ENCODE measurements around the gene DDX54. TPM values are rescaled to one million over a fixed set of nuclear protein-coding genes. Genes with fewer than 3 reads are reported as not detected.
A peak's percentile ranks its signal among the peaks of the same experiment; 100 is the strongest.

DDX54 gene
- total and polyA plus RNA-seq, 2 of the 8 experiments (the other 6 are each of a cell fraction or from before 2014, with no cell fraction given): 64.9 to 113 TPM

DNA sequence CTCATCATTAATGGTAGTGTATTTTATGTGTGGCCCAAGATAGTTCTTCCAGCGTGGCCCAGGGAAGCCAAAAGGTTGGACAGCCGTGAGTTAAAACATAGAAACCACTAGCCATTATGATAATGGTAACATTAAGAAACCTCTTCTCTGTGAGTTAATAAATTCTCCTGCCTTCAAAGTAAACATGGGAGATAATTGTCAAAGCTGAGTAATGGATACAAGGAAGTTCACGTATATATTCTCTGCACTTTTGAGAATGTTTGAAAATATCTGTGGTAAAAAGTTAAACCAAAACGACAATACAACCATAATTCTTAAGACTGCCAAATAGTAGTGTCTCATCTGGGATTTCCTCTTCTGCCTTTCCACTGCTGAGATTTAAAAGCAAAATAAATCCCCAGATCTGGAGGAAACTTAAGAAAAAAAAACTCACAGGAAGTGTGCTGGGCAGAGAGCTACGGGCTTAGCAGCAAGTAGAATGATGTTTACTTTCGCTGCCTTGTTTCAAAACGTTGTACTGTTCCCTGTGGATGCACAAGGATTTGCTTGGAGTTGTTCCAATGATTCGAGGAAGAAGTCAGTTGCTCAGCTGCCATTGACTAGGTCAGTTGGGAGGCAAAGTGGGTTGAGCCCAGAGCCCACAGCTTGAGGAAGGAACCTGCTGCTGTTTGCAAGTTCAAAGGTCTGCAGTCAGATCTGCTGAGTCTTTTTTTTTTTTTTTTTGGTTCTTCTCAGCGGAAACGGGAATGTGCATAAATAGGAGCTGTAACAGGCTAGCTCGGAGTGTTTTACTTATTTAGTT lies 37.7 kb upstream of the DDX54 start:
- H3K56ac ChIP-seq (replicated peaks; ENCODE audit: insufficient read length, low read depth, low read length): no peak overlapping the region
- no peak for DNase-seq (ENCODE audit: low read depth in 1 of 2, low spot score in 2 of 2)
- TF ChIP-seq KDM5A (IDR thresholded peaks at IDR 0.05; ENCODE audit: low read length) (no peak), HDAC2 (IDR thresholded peaks at IDR 0.05; ENCODE audit: borderline replicate concordance in 1 of 2, low read depth in 2 of 2, low read length in 2 of 2) (no peak), CBX8 (IDR thresholded peaks at IDR 0.05; ENCODE audit: borderline replicate concordance, low read depth, low read length) (no peak), POLR2A (IDR thresholded peaks at IDR 0.05; ENCODE audit: control extremely low read depth in 1 of 2, low read depth in 2 of 2, low read length in 2 of 2) (no peak), YY1 (IDR thresholded peaks at IDR 0.05; ENCODE audit: low read depth, low read length) (no peak), BACH1 (IDR thresholded peaks at IDR 0.05; ENCODE audit: low read length) (no peak), KDM4A (IDR thresholded peaks at IDR 0.05; ENCODE audit: low read depth, low read length, severe bottlenecking) (no peak), NRF1 (IDR thresholded peaks at IDR 0.05; ENCODE audit: low read depth, low read length) (no peak), SP1 (IDR thresholded peaks at IDR 0.05; ENCODE audit: low read depth, low read length) (no peak), RFX5 (IDR thresholded peaks at IDR 0.05; ENCODE audit: borderline replicate concordance, low read depth, low read length) (no peak), POU5F1 (IDR thresholded peaks at IDR 0.05; ENCODE audit: low read depth, low read length) (no peak)

More for the DNA sequence above, 37.7 kb upstream of the DDX54 start:
- H3K27ac ChIP-seq (ENCODE audit: low read depth, low read length): no peak overlapping the region
- H2BK5ac ChIP-seq (ENCODE audit: low read depth, low read length): no peak overlapping the region
- H2BK15ac ChIP-seq (ENCODE audit: low read length): no peak overlapping the region
- H4K8ac ChIP-seq (ENCODE audit: extremely low read depth, insufficient read depth, low read length): no peak overlapping the region
- H4K91ac ChIP-seq (replicated peaks; ENCODE audit: insufficient read length, low read length): no peak overlapping the region
- WGBS, 2 experiments (ENCODE audit: extremely low coverage in 1 of 2, insufficient coverage in 1 of 2, insufficient read length in 1 of 2, insufficient replicate concordance in 2 of 2, low coverage in 1 of 2, low lambda C conversion rate in 2 of 2, missing lambda C conversion rate in 1 of 2): 84% methylated on average over 11 of the region's 11 CpGs; no CpG with 5 or more reads in 1 of the 2 experiments
- H3K18ac ChIP-seq (ENCODE audit: extremely low read depth, low read length): no peak overlapping the region
- peaks cover 0 to 7% of the 10 kb centered on the region in 2 experiments; a peak in 1 of 4 replicates for H3K79me2 ChIP-seq (ENCODE audit: control insufficient read depth in 1 of 2, insufficient read depth in 2 of 2, low read length in 2 of 2)
- no peak overlapping the region for H3K23ac ChIP-seq (ENCODE audit: insufficient read length)
- H3K4me1 ChIP-seq (replicated peaks in 1 of 4; ENCODE audit: control insufficient read depth in 3 of 4, insufficient read depth in 4 of 4, low read length in 3 of 4): peaks cover 0 to 10% (median 6%) of the 10 kb centered on the region in 4 experiments; a peak in 4 of 7 replicates
- H3K4me3 ChIP-seq (ENCODE audit: extremely low read depth in 1 of 4, insufficient read depth in 2 of 4, low read depth in 3 of 4, low read length in 4 of 4): peak overlapping the region in 1 of 4 experiments; percentile 74; a peak in 1 of 8 replicates
- no peak overlapping the region for H3K14ac ChIP-seq (ENCODE audit: insufficient read length)
- H4K20me1 ChIP-seq (replicated peaks in 1 of 2; ENCODE audit: control insufficient read depth in 1 of 2, insufficient read depth in 2 of 2, low read length in 2 of 2): peaks cover 0 to 4% of the 10 kb centered on the region in 2 experiments
- peaks cover 0 to 3% (median 2%) of the 10 kb centered on the region in 4 experiments; a peak in 1 of 8 replicates for H3K36me3 ChIP-seq (ENCODE audit: control insufficient read depth in 2 of 4, insufficient read depth in 4 of 4, low read length in 3 of 4)
- H2AFZ ChIP-seq (ENCODE audit: low read length): no peak overlapping the region
- H2BK12ac ChIP-seq (ENCODE audit: low read depth, low read length): no peak overlapping the region
- peak overlapping the region in 1 of 2 experiments; percentile 78; a peak in 1 of 4 replicates for H3K4me2 ChIP-seq (ENCODE audit: insufficient read depth in 1 of 2, low read depth in 2 of 2, low read length in 2 of 2)
- no peak overlapping the region for H3K4ac ChIP-seq (replicated peaks; ENCODE audit: insufficient read length, low read depth, low read length)
- peaks cover 8% of the 10 kb centered on the region for H3K23me2 ChIP-seq (ENCODE audit: low read depth, low read length)
- no peak overlapping the region for H2BK20ac ChIP-seq (ENCODE audit: low read length)
- H4K5ac ChIP-seq (ENCODE audit: insufficient read length, low read depth, low read length): no peak overlapping the region
- ChIA-PET CTCF (ENCODE audit: partially characterized antibody) (interaction anchor here (0.8 to 2.8 kb wide), 4 partner anchors 9 to 274 kb away, joined by 3 to 8 read pairs (median 5); no protein-coding TSS in a partner anchor), POLR2A (ENCODE audit: partially characterized antibody) (interaction anchor here (0.6 to 5.3 kb wide), 14 partner anchors 7 to 203 kb away, joined by 3 to 32 read pairs (median 10); partner anchors contain the start of genes DDX54 and RITA1)
- no peaks in the 10 kb centered on the region for H3K27me3 ChIP-seq (replicated peaks in 1 of 4; ENCODE audit: control insufficient read depth in 3 of 4, extremely low read depth in 1 of 4, insufficient read depth in 3 of 4, low read length in 3 of 4)
- H3K9me3 ChIP-seq (ENCODE audit: insufficient read depth in 2 of 2, low read depth in 1 of 2, low read length in 1 of 2): no peaks in the 10 kb centered on the region
- no peaks in the 10 kb centered on the region for H3K79me1 ChIP-seq (ENCODE audit: low read depth, low read length)
- no peak overlapping the region for H2AK5ac ChIP-seq (ENCODE audit: low read depth, low read length)
- FAIRE-seq: no peak
- no peak overlapping the region for H3K9ac ChIP-seq (replicated peaks in 1 of 4; ENCODE audit: extremely low read depth in 1 of 4, low read depth in 3 of 4, low read length in 3 of 4)
- H2BK120ac ChIP-seq (replicated peaks; ENCODE audit: low read depth, low read length): no peak overlapping the region
